Measurements from ENCODE around the gene SHC3. TPM values are rescaled to one million over a fixed set of nuclear protein-coding genes. Genes with fewer than 3 reads are reported as not detected.

SHC3 gene
- total and polyA plus RNA-seq, 2 of the 4 experiments (the other 2 are of a cell fraction): 4.5 to 13.3 TPM

DNA sequence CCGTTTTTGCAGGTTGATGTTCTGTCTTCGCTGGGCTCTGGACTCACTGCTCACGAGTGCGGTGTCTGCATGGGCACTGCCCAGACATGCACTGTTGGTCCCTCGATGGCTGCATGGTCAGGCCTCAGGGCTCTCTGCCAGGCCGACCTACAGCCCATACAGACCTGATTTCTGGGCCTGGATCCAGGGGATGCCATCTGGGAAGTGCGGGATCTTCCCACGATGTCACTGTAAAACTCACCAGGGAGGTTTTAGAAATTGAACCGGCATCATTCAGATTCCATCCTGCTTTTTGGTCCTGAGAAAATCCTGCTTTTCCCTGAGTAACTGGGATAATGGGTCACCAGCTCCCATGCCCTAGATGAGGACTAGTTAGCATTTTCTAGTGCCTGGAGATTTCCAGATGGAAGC is 178.2 kb downstream of the SHC3 start:
- peaks cover 23 to 48% of the 10 kb centered on the region in 2 experiments; a peak in 3 of 4 replicates for H3K79me1 ChIP-seq (ENCODE audit: low read depth in 1 of 2, low read length in 2 of 2)
- WGBS, 2 experiments (ENCODE audit: extremely low coverage in 2 of 2, insufficient read length in 1 of 2): 81% methylated on average over 8 of the region's 9 CpGs; no CpG with 5 or more reads in 1 of the 2 experiments
- peak overlapping the region; percentile 6 for H2BK5ac ChIP-seq (ENCODE audit: low read depth, low read length, poor library complexity, severe bottlenecking)
- no peak overlapping the region for H3K56ac ChIP-seq (ENCODE audit: extremely low read depth, insufficient read depth, low read length)
- no peaks in the 10 kb centered on the region for H3K27me3 ChIP-seq (ENCODE audit: control insufficient read depth, insufficient read depth, low read length)
- H3K9me3 ChIP-seq (ENCODE audit: control insufficient read depth, insufficient read depth, low read length): no peaks in the 10 kb centered on the region
- ChIA-PET POLR2A (ENCODE audit: unreplicated experiment) (no interaction called here), CTCF (interaction anchor here (1.0 kb wide), 1 partner anchor 277 kb away, joined by 3 read pairs; no protein-coding TSS in a partner anchor)
- DNase-seq (no peak), ATAC-seq (ENCODE audit: low read depth) (peak; percentile 24)
- H3K27ac ChIP-seq (ENCODE audit: insufficient read depth, low read length): no peak overlapping the region; the same call in 1 of the 2 replicates
- no peak overlapping the region for H3K4me3 ChIP-seq (ENCODE audit: insufficient read depth, low read depth, low read length)
- H3K14ac ChIP-seq (replicated peaks; ENCODE audit: low read depth, low read length): peak overlapping the region; percentile 84; the same call in 1 of the 2 replicates
- H3K23ac ChIP-seq (ENCODE audit: low read depth, low read length): 0 out of 2 replicates have a peak overlapping the region, but pooled peaks have one; percentile 67
- H2AFZ ChIP-seq (replicated peaks; ENCODE audit: low read length, poor library complexity): peak overlapping the region; percentile 54
- H2BK15ac ChIP-seq (ENCODE audit: low read depth, low read length): peak overlapping the region; percentile 40; the same call in 2 of the 3 replicates
- in situ Hi-C loops (cut with MboI; ENCODE audit: low sequenced_read_pairs): loop anchor here (5.0 to 25.0 kb wide), 4 partner anchors 408 to 1313 kb away; partner anchors contain the start of gene CDK20
- no peak overlapping the region for H3K4me2 ChIP-seq (ENCODE audit: low read depth, low read length)
- peak overlapping the region; percentile 87 for H2BK120ac ChIP-seq (ENCODE audit: low read depth, low read length)
- H3K9me1 ChIP-seq (ENCODE audit: insufficient read depth, low read length): peaks cover 19% of the 10 kb centered on the region; the same call in 1 of the 2 replicates
- no peak overlapping the region for H2AK9ac ChIP-seq (replicated peaks; ENCODE audit: low read depth, low read length, poor library complexity)
- peak overlapping the region; percentile 57 for H2AK5ac ChIP-seq (ENCODE audit: low read depth, low read length)
- no TSS peak for BruUV-seq (replicated peaks)
- TF ChIP-seq CTCF (conservative IDR thresholded peaks at IDR 0.05; ENCODE audit: low read depth, low read length) (no peak), USF2 (IDR thresholded peaks at IDR 0.05; ENCODE audit: low read depth, low read length) (no peak), FOS (IDR thresholded peaks at IDR 0.05; ENCODE audit: low read depth, low read length) (no peak), MAZ (IDR thresholded peaks at IDR 0.05; ENCODE audit: borderline replicate concordance, low read depth, low read length) (no peak), CHD1 (IDR thresholded peaks at IDR 0.05; ENCODE audit: low read depth, low read length) (no peak), NFE2L2 (IDR thresholded peaks at IDR 0.05; ENCODE audit: low read depth, low read length) (no peak), RAD21 (IDR thresholded peaks at IDR 0.05; ENCODE audit: low read length) (no peak), BHLHE40 (IDR thresholded peaks at IDR 0.05; ENCODE audit: low read depth, low read length) (no peak)
- H4K8ac ChIP-seq (ENCODE audit: low read depth in 2 of 2, low read length in 2 of 2): peak overlapping the region in 1 of 2 experiments; percentile 77; a peak in 1 of 4 replicates
- H4K91ac ChIP-seq (ENCODE audit: insufficient read depth, low read depth, low read length): peak overlapping the region; percentile 33; the same call in 1 of the 2 replicates
- intact Hi-C loops (cut with micrococcal nuclease): loop anchor here (2.0 kb wide), 1 partner anchor 612 kb away; the partner anchor contains the start of gene SPIN1
- H3K9ac ChIP-seq (ENCODE audit: low read depth, low read length): no peak overlapping the region
- H3K36me3 ChIP-seq (ENCODE audit: control insufficient read depth, insufficient read depth, low read length): peaks cover 47% of the 10 kb centered on the region
- H2BK20ac ChIP-seq (ENCODE audit: low read depth, low read length): peak overlapping the region; percentile 3; the same call in 1 of the 2 replicates
- no peak overlapping the region; the same call in 1 of the 2 replicates for H3K18ac ChIP-seq (ENCODE audit: low read depth, low read length)
- H4K5ac ChIP-seq (ENCODE audit: low read depth, low read length): no peak overlapping the region; the same call in 1 of the 2 replicates
- H3K4ac ChIP-seq (ENCODE audit: low read depth, low read length): peak overlapping the region; percentile 90; the same call in 1 of the 2 replicates
- dilution Hi-C loops (cut with HindIII; ENCODE audit: low sequenced_read_pairs, unreplicated experiment): no loop called here
- H4K20me1 ChIP-seq (ENCODE audit: insufficient read depth, low read length): peaks cover 6% of the 10 kb centered on the region; the same call in 1 of the 2 replicates
- peaks cover 16% of the 10 kb centered on the region for H3K4me1 ChIP-seq (ENCODE audit: control insufficient read depth, insufficient read depth, low read length)
